ENCODE data around the gene RAD51AP2. TPM values are rescaled to one million over a fixed set of nuclear protein-coding genes. Genes with fewer than 3 reads are reported as not detected.

Gene RAD51AP2
- total and polyA plus RNA-seq, 4 donors, result 0.46 TPM; not detected in 3

DNA sequence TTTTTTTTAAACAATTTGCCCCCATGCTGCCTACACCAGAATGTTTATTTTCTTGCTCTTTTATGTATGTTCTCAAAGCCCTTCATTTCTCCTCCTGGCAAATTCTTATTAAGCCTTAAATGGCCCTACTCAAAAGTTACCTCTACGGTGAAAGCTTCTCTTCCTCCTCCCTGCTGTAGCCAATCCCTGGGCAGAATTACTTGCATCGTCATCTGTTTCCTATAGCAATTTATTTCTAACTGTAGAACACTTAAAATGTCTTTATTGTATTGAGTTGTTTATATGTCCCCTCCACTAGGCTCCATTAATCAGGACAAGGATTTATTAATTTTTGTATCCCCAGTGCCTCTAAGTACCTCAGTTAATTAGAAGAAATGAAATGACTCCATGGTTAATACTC lies 2.5 kb upstream of the RAD51AP2 start:
- 51 to 62% methylated on average over 2 of the region's 2 CpGs for WGBS, 2 donors
- no peak for ATAC-seq (ENCODE audit: insufficient read depth, low FRiP score)

GRCh38 chr2:17519486-17519885 lies 1.2 kb upstream of the RAD51AP2 start:
- Histone ChIP-seq H3K27ac (ENCODE audit: low read depth in 1 of 2, low read length in 1 of 2) (no peak overlapping the region), H3K9me3 (ENCODE audit: control insufficient read depth in 4 of 4, insufficient read depth in 3 of 4, low read length in 3 of 4) (no peaks in the 10 kb centered on the region), H3K27me3 (ENCODE audit: control insufficient read depth in 3 of 3, insufficient read depth in 3 of 3, low read length in 2 of 3) (no peaks in the 10 kb centered on the region), H3K4me3 (no peak overlapping the region), H3K36me3 (ENCODE audit: control insufficient read depth in 4 of 4, insufficient read depth in 4 of 4, low read length in 4 of 4) (no peaks in the 10 kb centered on the region), H3K4me1 (ENCODE audit: control insufficient read depth in 5 of 5, insufficient read depth in 5 of 5, low read length in 5 of 5) (peaks cover 0 to 20% (median 0%) of the 10 kb centered on the region in 5 donors), H3K9ac (ENCODE audit: insufficient read depth in 1 of 2, low read length in 2 of 2) (no peak overlapping the region)
- TF ChIP-seq CTCF (IDR thresholded peaks at IDR 0.05; ENCODE audit: control extremely low read depth, extremely low read depth), result no peak
- DNase-seq (peak in 2 of 3 donors; percentile 64 to 67), ATAC-seq (ENCODE audit: insufficient read depth, low FRiP score) (no peak)

More for the DNA sequence above, 2.5 kb upstream of the RAD51AP2 start:
- H3K27ac ChIP-seq (ENCODE audit: low read depth in 1 of 2, low read length in 1 of 2), result no peak overlapping the region
- DNase-seq, result no peak
- H3K36me3 ChIP-seq (ENCODE audit: control insufficient read depth in 4 of 4, insufficient read depth in 4 of 4, low read length in 4 of 4), result no peaks in the 10 kb centered on the region
- TF ChIP-seq CTCF (IDR thresholded peaks at IDR 0.05; ENCODE audit: control extremely low read depth, extremely low read depth), result no peak
- H3K4me3 ChIP-seq, result no peak overlapping the region
- H3K9me3 ChIP-seq (ENCODE audit: control insufficient read depth in 4 of 4, insufficient read depth in 3 of 4, low read length in 3 of 4), result no peaks in the 10 kb centered on the region
- no peak overlapping the region for H3K9ac ChIP-seq (ENCODE audit: insufficient read depth in 1 of 2, low read length in 2 of 2)
- no peaks in the 10 kb centered on the region for H3K27me3 ChIP-seq (ENCODE audit: control insufficient read depth in 3 of 3, insufficient read depth in 3 of 3, low read length in 2 of 3)
- peaks cover 0 to 20% (median 0%) of the 10 kb centered on the region in 5 donors for H3K4me1 ChIP-seq (ENCODE audit: control insufficient read depth in 5 of 5, insufficient read depth in 5 of 5, low read length in 5 of 5)

GRCh38 chr2:17517481-17518211 lies 594 bp downstream of the RAD51AP2 start:
- Histone ChIP-seq H3K27ac (ENCODE audit: low read depth in 1 of 2, low read length in 1 of 2) (peak overlapping the region; percentile 53 to 88), H3K4me1 (ENCODE audit: control insufficient read depth in 5 of 5, insufficient read depth in 5 of 5, low read length in 5 of 5) (peaks cover 0 to 20% (median 0%) of the 10 kb centered on the region in 5 donors), H3K4me3 (peak overlapping the region; percentile 39), H3K9ac (ENCODE audit: insufficient read depth in 1 of 2, low read length in 2 of 2) (peak overlapping the region; percentile 61 to 66), H3K27me3 (ENCODE audit: control insufficient read depth in 3 of 3, insufficient read depth in 3 of 3, low read length in 2 of 3) (no peaks in the 10 kb centered on the region), H3K9me3 (ENCODE audit: control insufficient read depth in 4 of 4, insufficient read depth in 3 of 4, low read length in 3 of 4) (no peaks in the 10 kb centered on the region), H3K36me3 (ENCODE audit: control insufficient read depth in 4 of 4, insufficient read depth in 4 of 4, low read length in 4 of 4) (no peaks in the 10 kb centered on the region)
- TF ChIP-seq CTCF (IDR thresholded peaks at IDR 0.05; ENCODE audit: control extremely low read depth, extremely low read depth), result no peak
- ATAC-seq (ENCODE audit: insufficient read depth, low FRiP score), result no peak
- DNase-seq, result no peak
- 39 to 40% methylated on average over 8 of the region's 8 CpGs for WGBS, 2 donors

- Histone ChIP-seq H3K9me3 (ENCODE audit: control insufficient read depth in 4 of 4, insufficient read depth in 3 of 4, low read length in 3 of 4) (no peaks in the 10 kb centered on the region), H3K4me1 (ENCODE audit: control insufficient read depth in 5 of 5, insufficient read depth in 5 of 5, low read length in 5 of 5) (peaks cover 0 to 20% (median 0%) of the 10 kb centered on the region in 5 donors), H3K36me3 (ENCODE audit: control insufficient read depth in 4 of 4, insufficient read depth in 4 of 4, low read length in 4 of 4) (no peaks in the 10 kb centered on the region), H3K4me3 (no peak overlapping the region), H3K9ac (ENCODE audit: insufficient read depth in 1 of 2, low read length in 2 of 2) (no peak overlapping the region), H3K27me3 (ENCODE audit: control insufficient read depth in 3 of 3, insufficient read depth in 3 of 3, low read length in 2 of 3) (no peaks in the 10 kb centered on the region), H3K27ac (ENCODE audit: low read depth in 1 of 2, low read length in 1 of 2) (no peak overlapping the region)
- ATAC-seq (ENCODE audit: insufficient read depth, low FRiP score) (no peak), DNase-seq (no peak)
- TF ChIP-seq CTCF (IDR thresholded peaks at IDR 0.05; ENCODE audit: control extremely low read depth, extremely low read depth), result no peak
Observed at GRCh38 chr2:17515652-17516051, 2.6 kb downstream of the RAD51AP2 start.
